Vagina (tissue), 2 donors: ENCODE measurements around the gene ST6GALNAC5.

Experiments
- CTCF ChIP-seq, 3 experiments: fragments of 450-650 bp in 2 of 3; fragments of 200-600 bp in 1 of 3; sonication (generic) in 1 of 3; IDR thresholded peaks; one replicate each; pipeline ENCODE4 v1.5.1; 2017 to 2019; ENCODE audit warnings: antibody characterized with exemption in 3 of 3, mild to moderate bottlenecking in 2 of 3, moderate library complexity in 2 of 3
- POLR2A ChIP-seq, 2 donors: fragments of 450-650 bp; IDR thresholded peaks; one replicate each; pipeline ENCODE4 v1.6.1; 2017; ENCODE audit warnings: antibody characterized with exemption in 2 of 2, mild to moderate bottlenecking in 2 of 2, moderate library complexity in 2 of 2
- POLR2AphosphoS5 ChIP-seq, 2 donors: sonication (generic); formaldehyde crosslinking; IDR thresholded peaks; one replicate each; pipeline ENCODE4 v1.9.0; 2017; ENCODE audit warnings: antibody characterized with exemption in 2 of 2, mild to moderate bottlenecking in 2 of 2, low read depth in 1 of 2; ENCODE audit not compliant: insufficient read depth in 1 of 2

GRCh38 chr1:76841460-76841859 lies 25.8 kb upstream of the ST6GALNAC5 start:
- TF ChIP-seq CTCF (IDR thresholded peaks at IDR 0.05) (no peak), POLR2AphosphoS5 (IDR thresholded peaks at IDR 0.05; ENCODE audit: insufficient read depth in 1 of 2, low read depth in 1 of 2) (no peak), POLR2A (IDR thresholded peaks at IDR 0.05) (no peak)
